ENCODE data around the gene DSCAML1.
A peak's percentile ranks its signal among the peaks of the same experiment; 100 is the strongest.

Gene DSCAML1

GRCh38 chr11:117428186-117428855 lies 368.7 kb downstream of the DSCAML1 start:
- no peaks in the 10 kb centered on the region for H3K9me3 Mint-ChIP-seq
- DNase-seq, result no peak
- peaks cover 29% of the 10 kb centered on the region for H3K4me1 Mint-ChIP-seq
- TF ChIP-seq, protein P1, sequence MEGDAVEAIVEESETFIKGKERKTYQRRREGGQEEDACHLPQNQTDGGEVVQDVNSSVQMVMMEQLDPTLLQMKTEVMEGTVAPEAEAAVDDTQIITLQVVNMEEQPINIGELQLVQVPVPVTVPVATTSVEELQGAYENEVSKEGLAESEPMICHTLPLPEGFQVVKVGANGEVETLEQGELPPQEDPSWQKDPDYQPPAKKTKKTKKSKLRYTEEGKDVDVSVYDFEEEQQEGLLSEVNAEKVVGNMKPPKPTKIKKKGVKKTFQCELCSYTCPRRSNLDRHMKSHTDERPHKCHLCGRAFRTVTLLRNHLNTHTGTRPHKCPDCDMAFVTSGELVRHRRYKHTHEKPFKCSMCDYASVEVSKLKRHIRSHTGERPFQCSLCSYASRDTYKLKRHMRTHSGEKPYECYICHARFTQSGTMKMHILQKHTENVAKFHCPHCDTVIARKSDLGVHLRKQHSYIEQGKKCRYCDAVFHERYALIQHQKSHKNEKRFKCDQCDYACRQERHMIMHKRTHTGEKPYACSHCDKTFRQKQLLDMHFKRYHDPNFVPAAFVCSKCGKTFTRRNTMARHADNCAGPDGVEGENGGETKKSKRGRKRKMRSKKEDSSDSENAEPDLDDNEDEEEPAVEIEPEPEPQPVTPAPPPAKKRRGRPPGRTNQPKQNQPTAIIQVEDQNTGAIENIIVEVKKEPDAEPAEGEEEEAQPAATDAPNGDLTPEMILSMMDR (IDR thresholded peaks at IDR 0.05), result no peak
- H3K27ac Mint-ChIP-seq, result peak overlapping the region; percentile 11
- no peak overlapping the region for H3K4me3 Mint-ChIP-seq
- H3K27me3 Mint-ChIP-seq (ENCODE audit: low read depth, poor library complexity), result peaks cover 45% of the 10 kb centered on the region
- H3K36me3 Mint-ChIP-seq (ENCODE audit: low read depth), result no peaks in the 10 kb centered on the region

- Mint-ChIP-seq H3K4me1 (peaks cover 29% of the 10 kb centered on the region), H3K36me3 (ENCODE audit: low read depth) (no peaks in the 10 kb centered on the region), H3K4me3 (no peak overlapping the region), H3K9me3 (no peaks in the 10 kb centered on the region), H3K27me3 (ENCODE audit: low read depth, poor library complexity) (peaks cover 54% of the 10 kb centered on the region), H3K27ac (no peak overlapping the region)
- TF ChIP-seq, protein P1 (IDR thresholded peaks at IDR 0.05), result no peak
- no peak for DNase-seq
These were observed 369.6 kb downstream of the DSCAML1 start for GRCh38 chr11:117427356-117427874.

GRCh38 chr11:117426941-117427340 lies 370.1 kb downstream of the DSCAML1 start:
- H3K4me3 Mint-ChIP-seq, result no peak overlapping the region
- no peak for DNase-seq
- H3K27me3 Mint-ChIP-seq (ENCODE audit: low read depth, poor library complexity), result peaks cover 59% of the 10 kb centered on the region
- H3K36me3 Mint-ChIP-seq (ENCODE audit: low read depth), result no peaks in the 10 kb centered on the region
- H3K27ac Mint-ChIP-seq, result no peak overlapping the region
- H3K4me1 Mint-ChIP-seq, result peaks cover 31% of the 10 kb centered on the region
- TF ChIP-seq, protein P1 (IDR thresholded peaks at IDR 0.05), result no peak
- no peaks in the 10 kb centered on the region for H3K9me3 Mint-ChIP-seq

DNA sequence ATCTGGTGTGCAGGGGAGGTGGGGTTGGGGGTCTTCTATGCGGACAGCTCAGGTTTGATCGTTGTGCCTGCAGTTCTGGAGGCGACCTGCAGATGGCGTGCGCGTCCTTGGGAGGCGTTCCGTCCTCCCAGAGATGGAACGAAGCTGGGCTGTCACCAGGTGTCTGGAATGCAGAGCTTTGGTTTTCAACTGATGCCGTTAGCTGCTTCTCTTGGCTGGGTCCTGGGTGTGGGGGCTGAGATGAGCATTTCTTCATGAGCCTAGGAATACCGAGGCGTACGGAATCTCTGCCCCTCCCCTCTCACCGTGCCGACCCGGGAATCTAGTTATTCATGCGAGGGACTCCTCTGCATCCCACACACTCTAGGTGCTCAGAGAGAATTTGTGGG lies 370.7 kb downstream of the DSCAML1 start:
- DNase-seq, result peak; percentile 97
- peaks cover 62% of the 10 kb centered on the region for H3K27me3 Mint-ChIP-seq (ENCODE audit: low read depth, poor library complexity)
- H3K4me1 Mint-ChIP-seq, result peaks cover 37% of the 10 kb centered on the region
- no peak overlapping the region for H3K4me3 Mint-ChIP-seq
- no peaks in the 10 kb centered on the region for H3K9me3 Mint-ChIP-seq
- TF ChIP-seq, protein P1 (IDR thresholded peaks at IDR 0.05), result peak; percentile 92
- H3K36me3 Mint-ChIP-seq (ENCODE audit: low read depth), result no peaks in the 10 kb centered on the region
- no peak overlapping the region for H3K27ac Mint-ChIP-seq

DNA sequence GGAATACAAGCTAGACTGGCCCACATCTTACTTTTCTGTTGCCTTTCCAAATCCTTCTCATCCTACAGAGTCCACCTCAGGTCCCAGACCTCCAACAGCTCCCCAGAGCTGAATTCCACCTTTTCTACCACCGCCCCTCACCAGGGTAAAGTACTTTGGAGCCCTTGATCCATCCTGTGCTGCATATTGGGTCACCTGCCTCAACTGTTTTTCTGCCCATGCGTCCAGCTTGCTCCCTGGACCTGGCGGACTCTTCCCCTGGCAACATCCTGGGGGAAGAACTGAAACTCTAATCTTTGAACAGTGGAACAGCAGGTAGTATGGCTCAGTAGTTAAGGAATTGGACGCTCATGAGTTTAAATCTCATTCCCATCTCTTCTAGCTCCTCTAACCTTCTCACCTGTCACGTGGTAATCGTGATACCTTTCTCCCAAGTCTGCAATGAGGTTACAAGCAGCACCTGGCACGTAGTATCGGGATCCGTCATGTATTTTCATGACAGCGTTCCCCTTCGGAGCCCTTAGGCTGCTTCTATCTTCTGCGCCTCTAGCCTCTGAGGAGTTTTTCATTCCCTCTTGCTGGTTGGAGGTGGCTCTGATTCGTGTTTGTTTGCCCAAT lies 371.2 kb downstream of the DSCAML1 start:
- H3K36me3 Mint-ChIP-seq (ENCODE audit: low read depth), result no peaks in the 10 kb centered on the region
- TF ChIP-seq, protein P1 (IDR thresholded peaks at IDR 0.05), result no peak
- no peaks in the 10 kb centered on the region for H3K9me3 Mint-ChIP-seq
- H3K27ac Mint-ChIP-seq, result no peak overlapping the region
- H3K4me1 Mint-ChIP-seq, result peaks cover 39% of the 10 kb centered on the region
- DNase-seq, result no peak
- H3K4me3 Mint-ChIP-seq, result no peak overlapping the region
- H3K27me3 Mint-ChIP-seq (ENCODE audit: low read depth, poor library complexity), result peaks cover 58% of the 10 kb centered on the region
